Stimulated activated CD8-positive, alpha-beta memory T cell treated with anti-CD3 and anti-CD28 coated beads, Interleukin-4, amount 100 ng/mL, for 24 hours (primary cell): Measurements from ENCODE around the gene NPAS2.
A peak's percentile ranks its signal among the peaks of the same experiment; 100 is the strongest.

ENCODE experiments used
- DNase-seq: peaks from one replicate; pipeline ENCODE4 v3.0.0-alpha.2; 2020; ENCODE audit warnings: low read depth

NPAS2 gene

GRCh38 chr2:100905132-100905805 lies 85.3 kb downstream of the NPAS2 start:
- DNase-seq: no peak

GRCh38 chr2:100906131-100906530 lies 86.2 kb downstream of the NPAS2 start:
- DNase-seq: no peak

- no peak for DNase-seq
Measured at GRCh38 chr2:100906679-100907078, 86.7 kb downstream of the NPAS2 start.

- DNase-seq: no peak
Measured at GRCh38 chr2:100907832-100908231, 87.9 kb downstream of the NPAS2 start.

GRCh38 chr2:100909534-100910081 lies 89.7 kb downstream of the NPAS2 start:
- no peak for DNase-seq

GRCh38 chr2:100910111-100910510 lies 90.2 kb downstream of the NPAS2 start:
- DNase-seq: no peak

- peak; percentile 6 for DNase-seq
Measured at GRCh38 chr2:100919316-100919715, 99.4 kb downstream of the NPAS2 start.

- no peak for DNase-seq
Measured at GRCh38 chr2:100921685-100922161, 101.8 kb downstream of the NPAS2 start.

GRCh38 chr2:100923461-100924060 lies 103.6 kb downstream of the NPAS2 start:
- DNase-seq: no peak

- no peak for DNase-seq
Measured at GRCh38 chr2:100924122-100924519, 104.2 kb downstream of the NPAS2 start.

- no peak for DNase-seq
Measured at GRCh38 chr2:100924520-100925451, 104.8 kb downstream of the NPAS2 start.

- no peak for DNase-seq
Measured at GRCh38 chr2:100928235-100928634, 108.3 kb downstream of the NPAS2 start.

GRCh38 chr2:100929147-100929546 lies 109.2 kb downstream of the NPAS2 start:
- no peak for DNase-seq

GRCh38 chr2:100934504-100935371 lies 114.8 kb downstream of the NPAS2 start:
- DNase-seq: no peak

GRCh38 chr2:100935372-100935752 lies 115.4 kb downstream of the NPAS2 start:
- no peak for DNase-seq

GRCh38 chr2:100936070-100936741 lies 116.3 kb downstream of the NPAS2 start:
- DNase-seq: no peak

GRCh38 chr2:100936972-100937542 lies 117.1 kb downstream of the NPAS2 start:
- DNase-seq: no peak

- DNase-seq: no peak
Measured at GRCh38 chr2:100938031-100939026, 118.4 kb downstream of the NPAS2 start.

- DNase-seq: no peak
Measured at GRCh38 chr2:100939445-100939844, 119.5 kb downstream of the NPAS2 start.
